Raji (cell line): ENCODE results near the gene RNASEL.
A peak's percentile ranks its signal among the peaks of the same experiment; 100 is the strongest.

ENCODE experiments used
- POLR2A ChIP-seq: IDR thresholded peaks from 2 replicates; pipeline ENCODE4 v1.6.1; 2011; ENCODE audit warnings: low read depth, low read length, control low read depth; ENCODE audit not compliant: insufficient read depth

Gene RNASEL

DNA sequence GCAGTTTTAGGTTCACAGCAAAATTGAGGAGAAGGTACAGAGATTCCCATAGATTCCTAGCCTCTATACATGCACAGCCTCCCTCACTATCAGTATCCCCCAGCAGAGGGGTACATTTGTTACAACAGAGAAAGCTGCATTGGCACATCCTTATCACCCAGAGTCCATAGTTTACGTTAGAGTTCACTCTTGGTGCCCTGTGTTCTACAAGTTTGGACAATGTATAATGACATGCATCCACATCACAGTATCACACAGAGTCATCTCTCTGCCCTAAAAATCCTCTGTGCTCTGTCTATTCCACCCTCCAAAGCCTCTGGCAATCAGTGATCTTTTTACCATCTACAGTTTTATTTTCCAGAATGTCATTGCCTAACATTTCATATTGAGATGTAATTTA, 37.5 kb upstream of the RNASEL start:
- TF ChIP-seq POLR2A: no peak

DNA sequence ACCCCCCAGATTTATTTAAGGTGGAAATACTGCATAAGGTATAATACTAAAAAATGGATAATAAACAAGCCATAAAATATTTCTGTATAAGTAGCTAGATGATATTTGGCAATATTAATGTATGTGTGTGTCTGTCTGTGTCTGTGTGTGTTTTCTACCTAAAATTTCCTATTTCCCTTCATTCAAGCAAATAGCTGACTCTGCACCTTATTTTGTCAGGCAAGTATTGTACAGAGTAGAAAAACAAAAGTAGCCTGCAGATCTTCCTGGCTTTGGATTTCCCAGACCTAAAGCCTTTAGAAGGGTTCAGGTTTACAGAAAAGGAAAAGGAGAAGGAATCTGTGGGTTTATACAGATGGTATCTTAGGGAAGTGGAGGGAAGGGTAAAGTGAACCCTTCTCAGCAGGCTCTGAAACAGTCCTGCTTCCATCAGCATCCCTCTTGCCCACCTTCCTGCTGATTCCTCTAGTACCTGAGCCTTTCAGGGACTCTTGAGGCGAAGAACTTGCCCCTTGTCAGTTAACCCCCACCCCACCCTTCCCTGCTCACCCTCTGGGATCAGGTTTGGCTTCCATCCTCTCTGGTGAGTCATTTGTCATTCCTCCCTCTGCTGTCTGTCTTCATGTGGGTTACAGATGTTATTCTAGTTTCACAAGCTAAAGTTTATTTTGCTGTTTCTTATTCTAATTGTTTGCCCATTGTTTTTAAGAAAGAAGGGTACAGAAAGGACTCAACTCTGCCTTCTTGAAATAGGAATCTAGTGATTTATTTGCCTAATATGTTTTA, 36.9 kb upstream of the RNASEL start:
- TF ChIP-seq POLR2A: no peak

DNA sequence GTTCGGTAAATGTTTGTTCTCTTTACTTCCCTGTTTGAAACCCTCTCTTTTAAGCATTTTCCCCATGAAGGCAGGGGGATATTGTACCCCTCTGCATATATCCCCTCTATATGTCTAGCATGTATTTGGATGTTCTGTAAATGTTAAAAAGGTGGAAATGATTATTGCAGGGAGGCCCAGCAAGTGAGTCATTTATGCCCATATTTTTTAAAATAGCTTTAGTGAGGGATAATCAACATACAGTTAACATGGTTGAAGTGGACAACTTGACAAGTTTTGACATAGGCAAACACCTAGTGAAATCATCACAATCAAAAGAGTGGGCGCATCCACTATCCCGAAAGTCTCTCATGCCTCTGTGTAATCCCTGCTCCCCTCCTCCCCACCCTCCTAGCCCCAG, 36.0 kb upstream of the RNASEL start:
- TF ChIP-seq POLR2A: no peak

- no peak for TF ChIP-seq POLR2A
Measured at GRCh38 chr1:182624577-182624976, 35.5 kb upstream of the RNASEL start.

DNA sequence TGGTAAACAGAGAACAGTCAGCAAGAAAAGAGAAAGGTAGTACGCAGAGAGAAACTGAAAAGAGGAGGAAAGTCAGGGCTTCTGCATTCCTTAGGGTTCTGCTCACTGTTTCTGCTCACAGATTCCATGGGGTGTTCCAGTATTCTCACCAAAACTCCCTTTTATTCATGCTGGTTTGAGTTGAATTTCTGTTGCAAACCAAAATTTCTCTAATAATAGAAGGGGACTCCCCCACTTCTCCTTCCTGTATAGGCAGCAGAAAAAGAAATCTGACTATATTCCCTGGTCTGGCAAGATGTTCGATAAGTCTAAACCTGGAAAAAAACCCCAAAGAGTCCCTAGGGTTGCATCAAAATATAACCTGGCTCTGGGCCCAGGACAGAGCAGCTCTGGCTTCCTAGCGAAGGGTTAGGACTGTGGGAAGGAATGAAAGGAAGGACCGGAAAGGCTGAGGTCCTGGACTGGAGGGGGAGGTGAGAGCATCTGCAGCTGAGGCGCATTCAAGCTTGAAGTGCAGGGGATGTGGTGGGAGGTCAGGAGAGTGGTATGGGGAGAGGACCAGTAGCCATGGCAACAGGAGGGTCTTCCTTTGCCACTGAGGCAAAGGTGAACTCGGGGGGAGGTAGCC, 34.0 kb upstream of the RNASEL start:
- TF ChIP-seq POLR2A: no peak

GRCh38 chr1:182621906-182622305, 32.9 kb upstream of the RNASEL start:
- no peak for TF ChIP-seq POLR2A

DNA sequence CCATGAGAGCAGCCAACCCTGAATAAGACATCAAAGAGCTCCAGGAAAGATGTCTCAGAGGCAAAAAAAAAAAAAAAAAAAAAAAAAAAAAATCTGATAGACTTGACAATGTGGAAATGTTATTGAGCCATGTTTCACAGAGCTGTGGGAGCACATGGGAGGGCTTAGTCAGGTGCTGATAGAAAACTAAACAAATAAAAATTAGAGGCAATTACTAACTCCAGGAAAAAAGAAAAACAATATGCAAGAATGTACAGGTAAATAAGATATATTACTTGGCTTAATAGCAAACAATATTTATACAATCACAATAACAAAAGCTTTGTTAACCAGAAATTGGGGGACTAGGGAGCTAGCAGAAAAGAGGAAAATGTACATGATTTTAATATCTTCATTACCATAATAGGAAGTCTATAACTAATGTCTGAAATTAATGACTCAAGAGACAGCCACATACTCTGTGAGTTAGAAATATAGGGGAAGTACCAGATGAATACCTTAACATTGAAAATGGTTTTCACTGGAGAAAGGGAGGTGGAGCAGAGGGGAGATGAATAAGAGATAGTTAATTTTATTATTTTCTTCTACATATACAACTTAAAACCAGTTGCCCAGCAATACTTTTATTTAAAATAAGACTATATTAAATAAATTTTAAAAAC, 32.0 kb upstream of the RNASEL start:
- TF ChIP-seq POLR2A: no peak

DNA sequence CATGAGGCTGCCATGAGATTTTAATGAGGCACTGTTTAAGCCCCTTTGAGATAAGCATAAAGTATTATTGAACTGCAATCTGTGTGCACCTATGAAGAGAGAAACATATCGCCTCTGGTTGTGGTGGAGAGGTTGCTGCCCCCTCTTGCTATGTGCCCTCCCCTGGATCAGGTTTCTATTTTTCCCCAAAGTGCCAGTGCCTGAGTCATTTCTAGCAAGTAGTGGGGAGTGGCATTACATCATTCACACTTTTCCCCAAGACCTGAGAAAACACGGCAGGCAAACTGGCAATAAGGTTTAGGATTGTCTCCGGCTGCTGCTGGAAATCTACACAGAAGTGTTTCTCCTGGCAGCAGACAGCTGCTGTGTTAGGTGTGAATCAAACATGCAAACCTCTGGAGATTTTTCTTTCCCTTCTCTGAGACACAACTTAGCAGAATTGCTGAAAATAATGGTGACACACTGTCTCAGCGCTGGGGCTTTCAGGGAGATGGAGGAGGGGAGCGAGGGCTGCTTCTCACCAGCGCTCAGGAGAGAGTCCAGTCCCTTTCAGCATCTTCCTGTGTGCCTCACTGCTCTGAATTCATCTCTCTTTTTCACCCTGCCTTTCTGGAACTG, 28.8 kb upstream of the RNASEL start:
- no peak for TF ChIP-seq POLR2A

- no peak for TF ChIP-seq POLR2A
Measured at GRCh38 chr1:182617014-182617429, 28.0 kb upstream of the RNASEL start.

GRCh38 chr1:182616130-182617013, 27.3 kb upstream of the RNASEL start:
- peak; percentile 19; the same call in 1 of the 2 replicates for TF ChIP-seq POLR2A

GRCh38 chr1:182615468-182616129, 26.5 kb upstream of the RNASEL start:
- no peak for TF ChIP-seq POLR2A

DNA sequence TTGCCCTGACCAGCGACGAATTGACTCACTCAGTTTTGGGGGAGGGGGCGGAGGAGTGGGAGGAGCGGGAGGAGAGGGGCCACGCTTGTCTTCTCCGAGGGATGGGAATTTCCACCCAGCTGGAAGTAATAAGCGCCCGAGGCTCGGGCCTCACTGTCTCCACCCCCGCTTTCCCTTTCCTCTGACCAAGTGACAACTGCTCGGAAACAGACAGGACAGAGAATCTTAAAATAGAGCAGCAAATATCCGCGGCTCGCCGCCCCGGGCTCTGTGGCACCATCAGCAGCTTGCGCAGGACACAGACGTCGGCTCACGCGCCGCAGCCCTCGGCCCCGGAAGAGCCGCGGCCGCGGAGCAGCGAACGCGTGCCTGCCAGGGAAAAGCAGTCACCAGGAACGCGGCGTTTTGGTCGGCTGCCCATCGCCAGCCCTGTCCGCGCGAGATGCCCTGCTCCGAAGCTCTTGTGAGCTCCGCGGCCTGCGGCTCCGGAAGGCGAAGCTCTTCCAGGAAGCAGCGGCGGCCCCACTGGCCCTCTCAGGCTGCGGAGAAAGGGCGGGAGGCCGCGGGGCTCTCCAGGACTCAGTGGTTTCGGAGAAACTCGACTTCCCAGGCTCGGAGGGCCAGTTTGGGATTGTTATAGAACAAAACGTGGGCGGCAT, 25.9 kb upstream of the RNASEL start:
- TF ChIP-seq POLR2A: peak; percentile 35; the same call in 1 of the 2 replicates

DNA sequence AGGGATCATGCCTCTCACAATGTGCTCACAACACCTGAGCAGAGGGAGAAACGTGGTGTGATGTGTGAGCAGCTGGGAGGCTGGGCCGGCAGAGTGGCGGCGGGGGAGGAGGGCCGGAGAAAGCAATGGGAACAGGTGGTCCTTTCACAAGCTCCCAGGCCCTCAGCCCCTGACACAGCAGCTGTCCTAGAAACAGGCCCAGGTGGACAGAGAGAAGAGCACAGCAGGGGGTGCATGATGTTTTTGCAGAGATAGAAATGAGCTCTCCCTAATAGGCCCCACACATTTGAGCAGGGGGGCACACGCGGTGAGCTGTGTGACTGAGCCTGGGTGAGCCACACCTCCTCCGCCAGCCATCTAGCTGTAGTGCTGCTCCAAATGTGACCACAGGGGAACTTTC, 22.7 kb upstream of the RNASEL start:
- TF ChIP-seq POLR2A: no peak

- no peak for TF ChIP-seq POLR2A
Measured at GRCh38 chr1:182611326-182611725, 22.3 kb upstream of the RNASEL start.

DNA sequence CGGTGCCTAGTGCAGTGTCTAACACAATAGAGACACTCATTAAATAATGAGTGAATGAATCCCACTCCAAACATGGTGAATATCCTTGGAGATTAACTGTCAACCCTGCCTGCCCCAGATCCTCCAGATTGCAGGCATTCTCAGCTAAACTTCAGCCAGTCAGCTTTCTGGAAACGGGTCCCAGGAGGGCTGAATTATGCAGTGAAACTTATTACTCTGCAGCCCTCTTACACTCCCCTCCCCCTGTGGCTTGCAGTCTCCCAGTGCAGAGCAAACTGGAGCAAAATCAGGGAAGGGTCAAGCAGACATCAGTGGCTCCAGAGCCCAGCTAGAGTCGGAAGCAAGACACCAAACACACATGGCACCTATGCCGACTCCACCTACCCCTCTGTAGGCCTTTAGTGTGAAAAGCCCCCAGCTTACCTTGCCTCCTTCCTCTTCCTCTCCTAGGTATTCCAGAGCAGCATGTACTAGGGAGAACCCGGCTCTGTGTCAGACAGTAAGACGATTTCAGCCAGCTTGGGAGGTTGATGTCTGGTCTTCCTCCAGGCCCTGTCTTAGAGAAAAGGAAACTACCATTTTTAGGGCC, 21.6 kb upstream of the RNASEL start:
- TF ChIP-seq POLR2A: no peak
